ENCODE measurements around the gene FAM174C.

Gene FAM174C

DNA sequence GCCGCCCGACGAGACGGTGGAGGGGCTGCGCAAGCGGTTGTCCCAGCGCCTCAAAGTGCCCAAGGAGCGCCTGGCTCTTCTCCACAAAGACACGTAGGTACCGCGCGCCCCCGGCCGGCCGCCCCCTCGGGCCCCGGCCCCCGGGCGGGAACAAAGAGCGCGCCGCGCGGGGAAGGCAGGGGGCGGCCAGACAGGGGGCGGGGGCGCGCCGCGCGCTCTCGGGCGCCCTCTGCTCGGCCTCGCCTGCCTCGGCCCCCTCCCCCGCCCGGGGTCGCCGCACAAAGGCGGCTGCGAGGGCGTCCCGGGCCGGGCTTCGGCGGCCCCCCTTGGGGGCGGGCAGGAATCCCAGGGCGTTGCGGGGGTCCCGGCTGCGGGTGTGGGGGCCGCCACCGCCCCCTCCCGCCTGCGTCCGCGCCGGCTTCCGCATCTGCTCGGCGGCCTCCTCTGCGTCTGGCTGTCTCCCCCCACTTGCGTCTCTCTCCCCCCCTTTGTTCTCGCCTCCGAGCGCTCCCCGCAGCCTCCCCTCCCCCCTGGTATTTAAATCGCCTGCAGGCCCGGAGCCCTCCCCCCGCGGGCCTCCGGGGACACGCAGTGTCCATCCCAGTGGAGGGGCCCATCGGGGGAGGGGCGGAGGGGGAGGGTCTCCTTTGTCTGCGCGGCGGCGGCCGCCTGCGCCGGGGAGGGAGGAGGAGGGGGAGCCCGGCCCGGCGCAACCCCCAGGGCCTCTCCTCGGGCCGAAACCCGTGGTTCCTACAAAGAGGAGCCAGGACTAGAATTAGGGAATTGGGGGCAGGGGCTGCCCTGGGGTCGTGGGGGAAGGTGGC, 24.7 kb upstream of the FAM174C start:
- POLR2A ChIA-PET: interaction anchor here (0.6 to 10.8 kb wide), 4 partner anchors 15 to 19 kb away, joined by 3 to 407 read pairs (median 5); partner anchors contain the start of gene CIRBP
- Histone ChIP-seq H3K4me3 (ENCODE audit: low read depth, low read length) (peak overlapping the region; percentile 92), H3K4me1 (ENCODE audit: control insufficient read depth, insufficient read depth, low read length) (peaks cover 4% of the 10 kb centered on the region), H3K36me3 (ENCODE audit: control insufficient read depth in 2 of 2, insufficient read depth in 1 of 2, low read length in 2 of 2) (peaks cover 5 to 33% of the 10 kb centered on the region in 2 experiments; a peak in 2 of 3 replicates), H3K9me3 (ENCODE audit: control insufficient read depth, insufficient read depth, low read depth, low read length) (no peaks in the 10 kb centered on the region), H3K27ac (ENCODE audit: extremely low read depth, low read depth, low read length) (peak overlapping the region; percentile 100)
- CTCF ChIA-PET: interaction anchor here (1.0 kb wide), 1 partner anchor 16 kb away, joined by 3 read pairs; no protein-coding TSS in a partner anchor
- TF ChIP-seq ZNF561 (tag by site-specific recombination; IDR thresholded peaks at IDR 0.05; ENCODE audit: borderline replicate concordance) (no peak), ZNF221 (tag by site-specific recombination; IDR thresholded peaks at IDR 0.05; ENCODE audit: borderline replicate concordance) (no peak), SP2 (tag by site-specific recombination; IDR thresholded peaks at IDR 0.05) (peak; percentile 37; the same call in 1 of the 2 replicates), ZNF433 (tag by site-specific recombination; IDR thresholded peaks at IDR 0.05; ENCODE audit: low read depth) (no peak), ZNF132 (tag by site-specific recombination; IDR thresholded peaks at IDR 0.05; ENCODE audit: borderline replicate concordance) (no peak), ZIC2 (tag by site-specific recombination; IDR thresholded peaks at IDR 0.05) (peak; percentile 84), ZNF184 (tag by site-specific recombination; IDR thresholded peaks at IDR 0.05) (no peak), ZNF549 (tag by site-specific recombination; IDR thresholded peaks at IDR 0.05) (no peak), ZNF24 (tag by site-specific recombination; IDR thresholded peaks at IDR 0.05) (peak; percentile 24; the same call in 1 of the 2 replicates), KLF16 (tag by site-specific recombination; IDR thresholded peaks at IDR 0.05) (peak; percentile 27; the same call in 1 of the 2 replicates), ZNF335 (tag by site-specific recombination; conservative IDR thresholded peaks at IDR 0.05) (no peak), ZNF670 (tag by site-specific recombination; IDR thresholded peaks at IDR 0.05; ENCODE audit: low read depth) (no peak), ZNF10 (tag by site-specific recombination; IDR thresholded peaks at IDR 0.05) (no peak), KLF10 (tag by site-specific recombination; IDR thresholded peaks at IDR 0.05) (peak; percentile 44; the same call in 1 of the 2 replicates), OSR2 (tag by site-specific recombination; IDR thresholded peaks at IDR 0.05) (no peak), GFI1B (tag by site-specific recombination; IDR thresholded peaks at IDR 0.05) (no peak), ZNF610 (tag by site-specific recombination; IDR thresholded peaks at IDR 0.05; ENCODE audit: borderline replicate concordance) (no peak)
- TF ChIP-seq, protein P1, sequence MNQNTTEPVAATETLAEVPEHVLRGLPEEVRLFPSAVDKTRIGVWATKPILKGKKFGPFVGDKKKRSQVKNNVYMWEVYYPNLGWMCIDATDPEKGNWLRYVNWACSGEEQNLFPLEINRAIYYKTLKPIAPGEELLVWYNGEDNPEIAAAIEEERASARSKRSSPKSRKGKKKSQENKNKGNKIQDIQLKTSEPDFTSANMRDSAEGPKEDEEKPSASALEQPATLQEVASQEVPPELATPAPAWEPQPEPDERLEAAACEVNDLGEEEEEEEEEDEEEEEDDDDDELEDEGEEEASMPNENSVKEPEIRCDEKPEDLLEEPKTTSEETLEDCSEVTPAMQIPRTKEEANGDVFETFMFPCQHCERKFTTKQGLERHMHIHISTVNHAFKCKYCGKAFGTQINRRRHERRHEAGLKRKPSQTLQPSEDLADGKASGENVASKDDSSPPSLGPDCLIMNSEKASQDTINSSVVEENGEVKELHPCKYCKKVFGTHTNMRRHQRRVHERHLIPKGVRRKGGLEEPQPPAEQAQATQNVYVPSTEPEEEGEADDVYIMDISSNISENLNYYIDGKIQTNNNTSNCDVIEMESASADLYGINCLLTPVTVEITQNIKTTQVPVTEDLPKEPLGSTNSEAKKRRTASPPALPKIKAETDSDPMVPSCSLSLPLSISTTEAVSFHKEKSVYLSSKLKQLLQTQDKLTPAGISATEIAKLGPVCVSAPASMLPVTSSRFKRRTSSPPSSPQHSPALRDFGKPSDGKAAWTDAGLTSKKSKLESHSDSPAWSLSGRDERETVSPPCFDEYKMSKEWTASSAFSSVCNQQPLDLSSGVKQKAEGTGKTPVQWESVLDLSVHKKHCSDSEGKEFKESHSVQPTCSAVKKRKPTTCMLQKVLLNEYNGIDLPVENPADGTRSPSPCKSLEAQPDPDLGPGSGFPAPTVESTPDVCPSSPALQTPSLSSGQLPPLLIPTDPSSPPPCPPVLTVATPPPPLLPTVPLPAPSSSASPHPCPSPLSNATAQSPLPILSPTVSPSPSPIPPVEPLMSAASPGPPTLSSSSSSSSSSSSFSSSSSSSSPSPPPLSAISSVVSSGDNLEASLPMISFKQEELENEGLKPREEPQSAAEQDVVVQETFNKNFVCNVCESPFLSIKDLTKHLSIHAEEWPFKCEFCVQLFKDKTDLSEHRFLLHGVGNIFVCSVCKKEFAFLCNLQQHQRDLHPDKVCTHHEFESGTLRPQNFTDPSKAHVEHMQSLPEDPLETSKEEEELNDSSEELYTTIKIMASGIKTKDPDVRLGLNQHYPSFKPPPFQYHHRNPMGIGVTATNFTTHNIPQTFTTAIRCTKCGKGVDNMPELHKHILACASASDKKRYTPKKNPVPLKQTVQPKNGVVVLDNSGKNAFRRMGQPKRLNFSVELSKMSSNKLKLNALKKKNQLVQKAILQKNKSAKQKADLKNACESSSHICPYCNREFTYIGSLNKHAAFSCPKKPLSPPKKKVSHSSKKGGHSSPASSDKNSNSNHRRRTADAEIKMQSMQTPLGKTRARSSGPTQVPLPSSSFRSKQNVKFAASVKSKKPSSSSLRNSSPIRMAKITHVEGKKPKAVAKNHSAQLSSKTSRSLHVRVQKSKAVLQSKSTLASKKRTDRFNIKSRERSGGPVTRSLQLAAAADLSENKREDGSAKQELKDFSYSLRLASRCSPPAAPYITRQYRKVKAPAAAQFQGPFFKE (tag by site-specific recombination; IDR thresholded peaks at IDR 0.05; ENCODE audit: borderline replicate concordance): no peak
- TF ChIP-seq, protein P2, sequence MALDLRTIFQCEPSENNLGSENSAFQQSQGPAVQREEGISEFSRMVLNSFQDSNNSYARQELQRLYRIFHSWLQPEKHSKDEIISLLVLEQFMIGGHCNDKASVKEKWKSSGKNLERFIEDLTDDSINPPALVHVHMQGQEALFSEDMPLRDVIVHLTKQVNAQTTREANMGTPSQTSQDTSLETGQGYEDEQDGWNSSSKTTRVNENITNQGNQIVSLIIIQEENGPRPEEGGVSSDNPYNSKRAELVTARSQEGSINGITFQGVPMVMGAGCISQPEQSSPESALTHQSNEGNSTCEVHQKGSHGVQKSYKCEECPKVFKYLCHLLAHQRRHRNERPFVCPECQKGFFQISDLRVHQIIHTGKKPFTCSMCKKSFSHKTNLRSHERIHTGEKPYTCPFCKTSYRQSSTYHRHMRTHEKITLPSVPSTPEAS (tag by site-specific recombination; IDR thresholded peaks at IDR 0.05): no peak
- TF ChIP-seq, protein P3, sequence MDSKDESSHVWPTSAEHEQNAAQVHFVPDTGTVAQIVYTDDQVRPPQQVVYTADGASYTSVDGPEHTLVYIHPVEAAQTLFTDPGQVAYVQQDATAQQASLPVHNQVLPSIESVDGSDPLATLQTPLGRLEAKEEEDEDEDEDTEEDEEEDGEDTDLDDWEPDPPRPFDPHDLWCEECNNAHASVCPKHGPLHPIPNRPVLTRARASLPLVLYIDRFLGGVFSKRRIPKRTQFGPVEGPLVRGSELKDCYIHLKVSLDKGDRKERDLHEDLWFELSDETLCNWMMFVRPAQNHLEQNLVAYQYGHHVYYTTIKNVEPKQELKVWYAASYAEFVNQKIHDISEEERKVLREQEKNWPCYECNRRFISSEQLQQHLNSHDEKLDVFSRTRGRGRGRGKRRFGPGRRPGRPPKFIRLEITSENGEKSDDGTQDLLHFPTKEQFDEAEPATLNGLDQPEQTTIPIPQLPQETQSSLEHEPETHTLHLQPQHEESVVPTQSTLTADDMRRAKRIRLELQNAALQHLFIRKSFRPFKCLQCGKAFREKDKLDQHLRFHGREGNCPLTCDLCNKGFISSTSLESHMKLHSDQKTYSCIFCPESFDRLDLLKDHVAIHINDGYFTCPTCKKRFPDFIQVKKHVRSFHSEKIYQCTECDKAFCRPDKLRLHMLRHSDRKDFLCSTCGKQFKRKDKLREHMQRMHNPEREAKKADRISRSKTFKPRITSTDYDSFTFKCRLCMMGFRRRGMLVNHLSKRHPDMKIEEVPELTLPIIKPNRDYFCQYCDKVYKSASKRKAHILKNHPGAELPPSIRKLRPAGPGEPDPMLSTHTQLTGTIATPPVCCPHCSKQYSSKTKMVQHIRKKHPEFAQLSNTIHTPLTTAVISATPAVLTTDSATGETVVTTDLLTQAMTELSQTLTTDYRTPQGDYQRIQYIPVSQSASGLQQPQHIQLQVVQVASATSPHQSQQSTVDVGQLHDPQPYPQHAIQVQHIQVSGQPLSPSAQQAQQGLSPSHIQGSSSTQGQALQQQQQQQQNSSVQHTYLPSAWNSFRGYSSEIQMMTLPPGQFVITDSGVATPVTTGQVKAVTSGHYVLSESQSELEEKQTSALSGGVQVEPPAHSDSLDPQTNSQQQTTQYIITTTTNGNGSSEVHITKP (tag by site-specific recombination; IDR thresholded peaks at IDR 0.05): no peak
- TF ChIP-seq, protein P4, sequence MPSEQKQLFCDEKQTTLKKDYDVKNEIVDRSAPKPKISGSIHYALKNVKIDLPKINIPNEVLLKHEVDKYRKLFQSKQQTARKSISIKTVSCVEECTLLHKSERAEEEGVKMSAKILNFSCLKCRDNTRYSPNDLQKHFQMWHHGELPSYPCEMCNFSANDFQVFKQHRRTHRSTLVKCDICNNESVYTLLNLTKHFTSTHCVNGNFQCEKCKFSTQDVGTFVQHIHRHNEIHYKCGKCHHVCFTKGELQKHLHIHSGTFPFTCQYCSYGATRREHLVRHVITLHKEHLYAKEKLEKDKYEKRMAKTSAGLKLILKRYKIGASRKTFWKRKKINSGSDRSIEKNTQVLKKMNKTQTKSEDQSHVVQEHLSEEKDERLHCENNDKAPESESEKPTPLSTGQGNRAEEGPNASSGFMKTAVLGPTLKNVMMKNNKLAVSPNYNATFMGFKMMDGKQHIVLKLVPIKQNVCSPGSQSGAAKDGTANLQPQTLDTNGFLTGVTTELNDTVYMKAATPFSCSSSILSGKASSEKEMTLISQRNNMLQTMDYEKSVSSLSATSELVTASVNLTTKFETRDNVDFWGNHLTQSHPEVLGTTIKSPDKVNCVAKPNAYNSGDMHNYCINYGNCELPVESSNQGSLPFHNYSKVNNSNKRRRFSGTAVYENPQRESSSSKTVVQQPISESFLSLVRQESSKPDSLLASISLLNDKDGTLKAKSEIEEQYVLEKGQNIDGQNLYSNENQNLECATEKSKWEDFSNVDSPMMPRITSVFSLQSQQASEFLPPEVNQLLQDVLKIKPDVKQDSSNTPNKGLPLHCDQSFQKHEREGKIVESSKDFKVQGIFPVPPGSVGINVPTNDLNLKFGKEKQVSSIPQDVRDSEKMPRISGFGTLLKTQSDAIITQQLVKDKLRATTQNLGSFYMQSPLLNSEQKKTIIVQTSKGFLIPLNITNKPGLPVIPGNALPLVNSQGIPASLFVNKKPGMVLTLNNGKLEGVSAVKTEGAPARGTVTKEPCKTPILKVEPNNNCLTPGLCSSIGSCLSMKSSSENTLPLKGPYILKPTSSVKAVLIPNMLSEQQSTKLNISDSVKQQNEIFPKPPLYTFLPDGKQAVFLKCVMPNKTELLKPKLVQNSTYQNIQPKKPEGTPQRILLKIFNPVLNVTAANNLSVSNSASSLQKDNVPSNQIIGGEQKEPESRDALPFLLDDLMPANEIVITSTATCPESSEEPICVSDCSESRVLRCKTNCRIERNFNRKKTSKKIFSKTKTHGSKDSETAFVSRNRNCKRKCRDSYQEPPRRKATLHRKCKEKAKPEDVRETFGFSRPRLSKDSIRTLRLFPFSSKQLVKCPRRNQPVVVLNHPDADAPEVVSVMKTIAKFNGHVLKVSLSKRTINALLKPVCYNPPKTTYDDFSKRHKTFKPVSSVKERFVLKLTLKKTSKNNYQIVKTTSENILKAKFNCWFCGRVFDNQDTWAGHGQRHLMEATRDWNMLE (tag by site-specific recombination; conservative IDR thresholded peaks at IDR 0.05; ENCODE audit: low read depth): no peak
